GM23248 (cell line): ENCODE measurements around the gene AGPAT3. TPM values are rescaled to one million over a fixed set of nuclear protein-coding genes. Genes with fewer than 3 reads are reported as not detected.

Experiments used
- DNase-seq: peaks from one replicate; pipeline ENCODE4 v3.0.0-alpha.2; 2015
- H2AFZ ChIP-seq: fragments of 200-600 bp; sonication (generic); 2 replicates; pipeline ENCODE4 v1.6.1; 2016; ENCODE audit warnings: antibody characterized with exemption
- H3F3A ChIP-seq: fragments of 200-600 bp; sonication (generic); 2 replicates; pipeline ENCODE4 v1.6.1; 2016; ENCODE audit warnings: mild to moderate bottlenecking, antibody characterized with exemption, mixed run types; ENCODE audit not compliant: insufficient read depth
- H3K27ac ChIP-seq: fragments of 200-600 bp; sonication (generic); 2 replicates; pipeline ENCODE4 v1.5.1; 2016; ENCODE audit warnings: mild to moderate bottlenecking
- H3K27me3 ChIP-seq: fragments of 200-600 bp; sonication (generic); replicated peaks from 2 replicates; pipeline ENCODE4 v1.6.1; 2016; ENCODE audit warnings: mild to moderate bottlenecking; ENCODE audit not compliant: insufficient read depth
- H3K36me3 ChIP-seq: fragments of 200-600 bp; sonication (generic); 2 replicates; pipeline ENCODE4 v1.6.1; 2016; ENCODE audit warnings: low read depth, mild to moderate bottlenecking
- H3K4me1 ChIP-seq: fragments of 200-600 bp; sonication (generic); 2 replicates; pipeline ENCODE4 v1.6.1; 2016; ENCODE audit warnings: mild to moderate bottlenecking; ENCODE audit not compliant: insufficient read depth
- H3K4me2 ChIP-seq: fragments of 200-600 bp; sonication (generic); one replicate; pipeline ENCODE4 v1.6.1; 2016; ENCODE audit warnings: mild to moderate bottlenecking; ENCODE audit not compliant: unreplicated experiment
- H3K4me3 ChIP-seq: fragments of 200-600 bp; sonication (generic); 2 replicates; pipeline ENCODE4 v1.5.1; 2016; ENCODE audit warnings: mild to moderate bottlenecking
- H3K79me2 ChIP-seq: fragments of 200-600 bp; sonication (generic); 2 replicates; pipeline ENCODE4 v1.6.1; 2016; ENCODE audit warnings: mild to moderate bottlenecking; ENCODE audit not compliant: insufficient read depth
- H3K9ac ChIP-seq: fragments of 200-600 bp; sonication (generic); 2 replicates; pipeline ENCODE4 v1.6.1; 2016; ENCODE audit warnings: mild to moderate bottlenecking
- H3K9me2 ChIP-seq: fragments of 200-600 bp; sonication (generic); 2 replicates; pipeline ENCODE4 v1.6.1; 2016; ENCODE audit warnings: mixed run types, mild to moderate bottlenecking, moderate library complexity; ENCODE audit not compliant: insufficient read depth
- H3K9me3 ChIP-seq: fragments of 200-600 bp; sonication (generic); one replicate; pipeline ENCODE4 v1.6.1; 2017; ENCODE audit warnings: low read depth
- H4K20me1 ChIP-seq: fragments of 200-600 bp; sonication (generic); 2 replicates; pipeline ENCODE4 v1.6.0; 2016; ENCODE audit not compliant: insufficient read depth
- EZH2 ChIP-seq: fragments of 200-600 bp; sonication (generic); IDR thresholded peaks from 2 replicates; pipeline ENCODE4 v1.6.1; 2018; ENCODE audit warnings: antibody characterized with exemption, mild to moderate bottlenecking; ENCODE audit not compliant: insufficient read depth, poor library complexity, severe bottlenecking
- EZH2phosphoT487 ChIP-seq: fragments of 200-600 bp; sonication (generic); IDR thresholded peaks from 2 replicates; pipeline ENCODE4 v1.6.1; 2018; ENCODE audit warnings: antibody characterized with exemption, moderate library complexity, mild to moderate bottlenecking, low read depth; ENCODE audit not compliant: insufficient read depth
- WGBS, 2 experiments: methylation state at CpG; one replicate each; pipeline ENCODE4 v1.1.6; 2015 to 2017; ENCODE audit warnings: low lambda C conversion rate in 2 of 2, low coverage in 1 of 2; ENCODE audit errors: missing lambda C conversion rate in 2 of 2; 5-methylcytosine and 5-hydroxymethylcytosine counted together
- in situ Hi-C: fragments of 300-500 bp; cut with MboI; formaldehyde crosslinking; loops from 2 replicates; pipeline ENCODE4 v1.15.0; 2020
- polyA plus RNA-seq: library from polyadenylated mRNA; unstranded; fragments of >200 nt; fragmentation: Nextera tagmentation; extraction: Ambion mirVana; gene quantifications from 2 replicates; pipeline ENCODE4 v1.2.1, GENCODE V29; 2016
- total RNA-seq: library from RNA; depleted of rRNA; stranded (reverse); fragments of >200 nt; shearing (Covaris generic); gene quantifications from 2 replicates; pipeline ENCODE4 v1.2.3, GENCODE V29; 2014

Gene AGPAT3
- total and polyA plus RNA-seq, 2 experiments from 2014 or later = 12.3 to 29.3 TPM

DNA sequence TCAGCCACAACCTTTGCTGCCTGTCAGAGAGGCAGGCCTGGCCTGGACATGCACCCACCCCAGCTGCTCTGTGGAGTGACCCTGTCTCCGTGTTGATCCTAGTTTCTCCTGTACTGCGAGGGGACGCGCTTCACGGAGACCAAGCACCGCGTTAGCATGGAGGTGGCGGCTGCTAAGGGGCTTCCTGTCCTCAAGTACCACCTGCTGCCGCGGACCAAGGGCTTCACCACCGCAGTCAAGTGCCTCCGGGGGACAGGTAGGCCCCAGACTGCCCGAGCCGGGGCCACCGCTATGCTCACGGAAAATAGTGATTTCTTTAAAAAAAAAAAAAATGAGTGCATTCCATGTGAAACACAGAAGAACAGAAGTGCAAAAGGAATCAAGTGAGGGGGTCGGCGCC lies 105.5 kb downstream of the AGPAT3 start:
- no peaks in the 10 kb centered on the region for H3K9me2 ChIP-seq
- H3K9ac ChIP-seq = no peak overlapping the region
- H4K20me1 ChIP-seq = no peaks in the 10 kb centered on the region
- H3K4me3 ChIP-seq = no peak overlapping the region
- H3K4me2 ChIP-seq = no peak overlapping the region
- H2AFZ ChIP-seq = no peak overlapping the region
- TF ChIP-seq EZH2 (no peak), EZH2phosphoT487 (no peak)
- DNase-seq = no peak
- H3K27me3 ChIP-seq = no peaks in the 10 kb centered on the region
- H3K9me3 ChIP-seq = no peaks in the 10 kb centered on the region
- H3K79me2 ChIP-seq = no peaks in the 10 kb centered on the region
- no peaks in the 10 kb centered on the region for H3K4me1 ChIP-seq
- WGBS, 2 experiments = 95% methylated on average over 18 of the region's 18 CpGs
- no peak overlapping the region for H3K27ac ChIP-seq
- in situ Hi-C loops = no loop called here
- no peaks in the 10 kb centered on the region for H3F3A ChIP-seq
- peaks cover 6% of the 10 kb centered on the region; the same call in 1 of the 2 replicates for H3K36me3 ChIP-seq

DNA sequence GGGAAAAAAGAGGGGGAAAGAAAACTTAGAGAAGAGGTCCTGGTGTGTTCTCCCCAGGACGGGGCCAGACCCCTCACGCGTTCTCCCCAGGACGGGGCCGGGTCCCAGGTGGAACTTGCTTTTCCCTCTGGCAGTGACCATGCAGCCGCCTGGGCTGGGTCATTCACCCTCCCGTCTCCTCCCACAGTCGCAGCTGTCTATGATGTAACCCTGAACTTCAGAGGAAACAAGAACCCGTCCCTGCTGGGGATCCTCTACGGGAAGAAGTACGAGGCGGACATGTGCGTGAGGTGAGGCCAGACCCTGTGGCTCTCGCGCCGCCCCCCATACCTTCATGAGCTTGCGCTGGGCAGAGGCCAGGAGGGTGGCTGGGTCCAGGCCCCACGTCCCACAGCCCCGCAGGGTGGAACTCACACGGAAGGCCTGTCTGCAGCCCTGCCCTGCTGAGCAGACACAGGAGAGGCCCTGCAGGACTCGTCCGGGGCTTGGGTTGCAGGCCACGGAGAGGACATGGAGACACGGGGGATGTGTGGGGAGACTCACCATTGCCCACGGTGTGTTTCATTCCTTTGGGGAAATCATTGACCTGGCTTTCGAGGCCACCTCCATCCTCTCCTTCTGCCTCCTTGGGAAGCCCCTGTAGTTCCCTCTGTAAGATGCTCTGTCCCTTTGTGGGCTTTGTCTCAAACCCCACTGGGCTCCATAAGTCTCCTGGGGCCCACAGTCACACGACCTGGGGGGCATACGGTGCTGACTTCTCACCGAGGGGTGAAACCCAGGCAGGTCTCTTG lies 106.4 kb downstream of the AGPAT3 start:
- Histone ChIP-seq H3K79me2 (no peaks in the 10 kb centered on the region), H3K27ac (no peak overlapping the region), H3F3A (no peaks in the 10 kb centered on the region), H2AFZ (no peak overlapping the region), H3K4me1 (no peaks in the 10 kb centered on the region), H3K4me3 (no peak overlapping the region), H3K9me2 (no peaks in the 10 kb centered on the region), H4K20me1 (no peaks in the 10 kb centered on the region), H3K36me3 (peaks cover 6% of the 10 kb centered on the region; the same call in 1 of the 2 replicates), H3K9me3 (no peaks in the 10 kb centered on the region), H3K4me2 (no peak overlapping the region), H3K9ac (no peak overlapping the region), H3K27me3 (no peaks in the 10 kb centered on the region)
- in situ Hi-C loops = no loop called here
- WGBS, 2 experiments = 88 to 89% methylated on average over 29 of the region's 29 CpGs
- no peak for DNase-seq
- TF ChIP-seq EZH2phosphoT487 (no peak), EZH2 (no peak)

DNA sequence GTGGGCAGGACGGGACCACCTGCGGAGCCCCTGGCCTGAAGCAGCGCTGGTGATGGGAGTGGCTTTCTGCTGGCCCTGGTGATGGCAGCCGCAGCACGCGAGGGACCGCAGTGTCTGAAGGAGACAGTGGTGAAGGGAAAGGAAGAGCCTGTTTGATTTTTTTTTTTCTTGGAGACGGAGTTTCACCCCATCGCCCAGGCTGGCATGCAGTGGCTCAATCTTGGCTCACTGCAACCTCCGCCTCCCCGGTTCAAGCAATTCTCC lies 106.9 kb downstream of the AGPAT3 start:
- Histone ChIP-seq H3K9me3 (no peaks in the 10 kb centered on the region), H3K4me3 (no peak overlapping the region), H3K79me2 (no peaks in the 10 kb centered on the region), H3K36me3 (peaks cover 6% of the 10 kb centered on the region; the same call in 1 of the 2 replicates), H3K9ac (no peak overlapping the region), H4K20me1 (no peaks in the 10 kb centered on the region), H2AFZ (no peak overlapping the region), H3F3A (peaks cover 4% of the 10 kb centered on the region; the same call in 1 of the 2 replicates), H3K9me2 (no peaks in the 10 kb centered on the region), H3K27ac (no peak overlapping the region), H3K4me1 (peaks cover 1% of the 10 kb centered on the region), H3K4me2 (no peak overlapping the region), H3K27me3 (no peaks in the 10 kb centered on the region)
- in situ Hi-C loops = no loop called here
- DNase-seq = no peak
- no peak for TF ChIP-seq EZH2
- no peak for TF ChIP-seq EZH2phosphoT487
- WGBS, 2 experiments = 87 to 96% methylated on average over 11 of the region's 11 CpGs

DNA sequence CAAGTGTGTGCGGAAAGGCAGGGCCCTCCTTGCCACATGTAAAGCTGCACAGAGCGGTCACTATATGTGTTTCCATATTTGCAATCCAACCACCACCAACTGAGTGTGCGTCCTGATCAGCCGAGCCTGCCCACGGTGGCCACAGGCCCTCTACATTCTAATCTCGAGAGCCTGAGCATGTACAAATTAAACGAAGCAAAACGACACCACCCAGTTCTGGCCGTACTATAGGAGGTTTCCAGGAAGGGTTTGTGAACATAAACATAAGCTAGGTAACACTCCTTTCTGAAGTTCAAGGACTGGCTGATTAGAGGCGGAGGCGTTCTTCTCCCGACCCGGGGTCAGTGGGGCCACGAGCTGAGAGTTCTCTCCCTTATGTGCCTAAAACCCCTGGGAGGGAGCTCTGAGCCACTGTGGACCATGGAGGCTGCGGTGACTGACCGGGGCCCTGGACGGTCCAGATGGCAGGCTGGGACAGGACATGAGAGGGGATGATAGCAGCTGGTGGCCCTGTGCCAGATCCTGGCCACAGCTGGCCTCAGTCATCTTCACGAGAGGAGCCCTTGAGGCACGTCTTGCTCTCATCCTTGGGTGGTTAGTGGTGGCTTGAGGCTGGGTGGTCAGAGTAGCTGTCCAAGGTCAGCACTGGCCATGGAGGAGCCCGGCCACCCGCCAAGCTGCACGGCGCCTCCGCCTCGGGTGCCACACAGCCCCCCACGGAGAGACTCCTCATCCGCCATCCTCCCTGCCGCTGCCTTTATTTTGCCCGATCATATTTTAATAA lies 108.0 kb downstream of the AGPAT3 start:
- Histone ChIP-seq H4K20me1 (no peaks in the 10 kb centered on the region), H3K27me3 (no peaks in the 10 kb centered on the region), H3K4me3 (no peak overlapping the region), H3K4me2 (no peak overlapping the region), H3K79me2 (no peaks in the 10 kb centered on the region), H3K36me3 (peaks cover 6% of the 10 kb centered on the region; the same call in 1 of the 2 replicates), H3K9me2 (no peaks in the 10 kb centered on the region), H3K4me1 (peaks cover 6% of the 10 kb centered on the region), H3F3A (peaks cover 7% of the 10 kb centered on the region; the same call in 1 of the 2 replicates), H3K9ac (no peak overlapping the region), H3K9me3 (no peaks in the 10 kb centered on the region), H3K27ac (no peak overlapping the region), H2AFZ (no peak overlapping the region)
- no peak for DNase-seq
- TF ChIP-seq EZH2phosphoT487 (no peak), EZH2 (no peak)
- in situ Hi-C loops = no loop called here
- 85 to 86% methylated on average over 29 of the region's 29 CpGs for WGBS, 2 experiments
